Panc1 (cell line): Measurements from ENCODE around the gene TFAM. TPM values are rescaled to one million over a fixed set of nuclear protein-coding genes. Genes with fewer than 3 reads are reported as not detected.

ENCODE experiments used
- ATAC-seq: fragments of 200-7000 bp; cut with Tn5 transposase; 2 replicates; pipeline ENCODE4 v1.9.1; 2020; ENCODE audit warnings: mild to moderate bottlenecking, moderate library complexity
- BruUV-seq: library from RNA; stranded (reverse); fragments of 400-500 nt; replicated peaks from 2 replicates; lab custom pipeline; 2021; lab: Mats Ljungman, UMichigan
- CTCF ChIA-PET: fragments of 300-600 bp; sonication (Branson Sonifier 250); formaldehyde crosslinking; loops from one replicate; lab custom pipeline; 2022; ENCODE audit warnings: antibody characterized with exemption; lab: Charles Lee
- POLR2A ChIA-PET: fragments of 300-600 bp; sonication (Branson Sonifier 250); formaldehyde crosslinking; loops from one replicate; lab custom pipeline; 2022; ENCODE audit warnings: antibody characterized with exemption; lab: Charles Lee
- DNase-seq: peaks from one replicate; pipeline ENCODE4 v3.0.0-alpha.2; 2010; ENCODE audit warnings: low read depth, low spot score
- H3K27ac ChIP-seq: 2 replicates; pipeline ENCODE4 v1.5.1; 2011; ENCODE audit warnings: mild to moderate bottlenecking, low read length, inconsistent platforms
- H3K27me3 ChIP-seq: fragments of 200-500 bp; sonication (Bioruptor generic); 2 replicates; pipeline ENCODE4 v1.6.0; 2014; ENCODE audit warnings: low read length, inconsistent platforms; ENCODE audit not compliant: control insufficient read depth, insufficient read depth
- H3K36me3 ChIP-seq: fragments of 200-500 bp; sonication (Bioruptor generic); 2 replicates; pipeline ENCODE4 v1.5.1; 2014; ENCODE audit warnings: inconsistent platforms, mild to moderate bottlenecking, low read length, moderate library complexity; ENCODE audit not compliant: control insufficient read depth, insufficient read depth
- H3K4me1 ChIP-seq: 2 replicates; pipeline ENCODE4 v1.5.1; 2011; ENCODE audit warnings: inconsistent platforms, mild to moderate bottlenecking, low read length, moderate library complexity; ENCODE audit not compliant: control insufficient read depth, insufficient read depth
- H3K4me3 ChIP-seq, 2 experiments: 2 replicates each; pipeline ENCODE4 v1.5.1; 2011 to 2012; ENCODE audit warnings: low read depth in 2 of 2, low read length in 2 of 2, mild to moderate bottlenecking in 2 of 2, inconsistent platforms in 1 of 2, moderate library complexity in 1 of 2
- H3K9me3 ChIP-seq: fragments of 200-500 bp; sonication (Bioruptor generic); 2 replicates; pipeline ENCODE4 v1.5.1; 2014; ENCODE audit warnings: low read depth, mild to moderate bottlenecking, inconsistent platforms, low read length, moderate library complexity; ENCODE audit not compliant: control insufficient read depth, insufficient read depth
- CTCF ChIP-seq: fragments of 450-650 bp; IDR thresholded peaks from 2 replicates; pipeline ENCODE4 v1.5.1; 2017; ENCODE audit warnings: mild to moderate bottlenecking
- POLR2AphosphoS5 ChIP-seq: IDR thresholded peaks from 2 replicates; pipeline ENCODE4 v1.6.1; 2012; ENCODE audit warnings: mild to moderate bottlenecking, low read depth, low read length, moderate library complexity
- REST ChIP-seq, 2 experiments: IDR thresholded peaks; 2 replicates each; pipeline ENCODE4 v1.6.1; 2011 to 2012; ENCODE audit warnings: low read depth in 2 of 2, control low read depth in 1 of 2, low read length in 1 of 2, mild to moderate bottlenecking in 1 of 2, moderate library complexity in 1 of 2; ENCODE audit not compliant: insufficient read depth in 1 of 2
- SIN3A ChIP-seq: IDR thresholded peaks from 2 replicates; pipeline ENCODE4 v1.6.1; 2012; ENCODE audit warnings: low read depth, mild to moderate bottlenecking, low read length, moderate library complexity, borderline replicate concordance; ENCODE audit not compliant: insufficient read depth
- TCF7L2 ChIP-seq: IDR thresholded peaks from 2 replicates; pipeline ENCODE4 v1.6.1; 2011; ENCODE audit warnings: mild to moderate bottlenecking, low read depth, low read length, inconsistent platforms
- in situ Hi-C: cut with HindIII; loops from 2 replicates; pipeline ENCODE4 v1.10.0; 2016; ENCODE audit warnings: low sequenced_read_pairs, low pct_unique_long_range_greater_than_20kb
- intact Hi-C: fragments of 100-400 bp; cut with micrococcal nuclease; formaldehyde crosslinking; loops from one replicate; pipeline ENCODE4 v1.10.0; 2022; ENCODE audit not compliant: unreplicated experiment
- total RNA-seq: library from RNA; stranded (reverse); gene quantifications from one replicate; pipeline ENCODE4 v1.2.1, GENCODE V29; 2021; ENCODE audit not compliant: unreplicated experiment

Gene TFAM
- total RNA-seq, 1 experiment from 2014 or later: 78.2 TPM

- TF ChIP-seq TCF7L2 (no peak), CTCF (no peak; the same call in 1 of the 2 replicates), REST (IDR thresholded peaks at IDR 0.05; ENCODE audit: insufficient read depth in 1 of 2, low read depth in 2 of 2, low read length in 1 of 2) (no peak), SIN3A (no peak), POLR2AphosphoS5 (no peak)
- DNase-seq (no peak), ATAC-seq (no peak)
- no peaks in the 10 kb centered on the region for H3K4me1 ChIP-seq
- intact Hi-C loops: no loop called here
- no peak overlapping the region for H3K4me3 ChIP-seq
- ChIA-PET CTCF (interaction anchor here (0.6 kb wide), 1 partner anchor 102 kb away, joined by 3 read pairs; no protein-coding TSS in a partner anchor), POLR2A (no interaction called here)
- H3K27ac ChIP-seq: no peak overlapping the region
- H3K27me3 ChIP-seq: no peaks in the 10 kb centered on the region
- no peaks in the 10 kb centered on the region for H3K9me3 ChIP-seq
- in situ Hi-C loops: no loop called here
- peaks cover 73% of the 10 kb centered on the region for H3K36me3 ChIP-seq
- no TSS peak for BruUV-seq
These were observed 8.1 kb downstream of the TFAM start for GRCh38 chr10:58393317-58393716.

- H3K36me3 ChIP-seq: peaks cover 64% of the 10 kb centered on the region
- ChIA-PET CTCF (no interaction called here), POLR2A (interaction anchor here (0.7 kb wide), 1 partner anchor 781 kb away, joined by 6 read pairs; no protein-coding TSS in a partner anchor)
- TF ChIP-seq REST (IDR thresholded peaks at IDR 0.05; ENCODE audit: insufficient read depth in 1 of 2, low read depth in 2 of 2, low read length in 1 of 2): no peak
- no peak for TF ChIP-seq CTCF
- no peak for TF ChIP-seq POLR2AphosphoS5
- no peak for TF ChIP-seq TCF7L2
- no peak for TF ChIP-seq SIN3A
- DNase-seq (no peak), ATAC-seq (no peak)
- H3K4me3 ChIP-seq: no peak overlapping the region
- BruUV-seq: no TSS peak
- no peaks in the 10 kb centered on the region for H3K27me3 ChIP-seq
- no peaks in the 10 kb centered on the region for H3K9me3 ChIP-seq
- H3K27ac ChIP-seq: no peak overlapping the region
- H3K4me1 ChIP-seq: no peaks in the 10 kb centered on the region
- in situ Hi-C loops: no loop called here
- intact Hi-C loops: no loop called here
These were observed 9.3 kb downstream of the TFAM start for GRCh38 chr10:58394471-58394870.
